NB4 (cell line): ENCODE measurements around the gene DBP.

Experiments used
- DNase-seq: peaks from one replicate; pipeline ENCODE4 v3.0.0; 2010; ENCODE audit warnings: low read depth
- H3K4me3 ChIP-seq: one replicate; pipeline ENCODE4 v1.5.1; 2011; ENCODE audit warnings: mild to moderate bottlenecking, low read depth, low read length, moderate library complexity
- MYC ChIP-seq: IDR thresholded peaks from 2 replicates; pipeline ENCODE4 v1.6.1; 2011; ENCODE audit warnings: low read depth, low read length
- POLR2A ChIP-seq: IDR thresholded peaks from 2 replicates; pipeline ENCODE4 v1.6.1; 2011; ENCODE audit warnings: mild to moderate bottlenecking; ENCODE audit not compliant: insufficient read length; ENCODE audit errors: extremely low read depth
- TF ChIP-seq, protein P1 (sequence below): IDR thresholded peaks from one replicate; pipeline ENCODE4 v1.5.1; 2012; ENCODE audit warnings: low read depth, low read length
- TF ChIP-seq, protein P2 (sequence below): IDR thresholded peaks from 2 replicates; pipeline ENCODE4 v1.6.1; 2011; ENCODE audit warnings: low read depth, low read length

Gene DBP

DNA sequence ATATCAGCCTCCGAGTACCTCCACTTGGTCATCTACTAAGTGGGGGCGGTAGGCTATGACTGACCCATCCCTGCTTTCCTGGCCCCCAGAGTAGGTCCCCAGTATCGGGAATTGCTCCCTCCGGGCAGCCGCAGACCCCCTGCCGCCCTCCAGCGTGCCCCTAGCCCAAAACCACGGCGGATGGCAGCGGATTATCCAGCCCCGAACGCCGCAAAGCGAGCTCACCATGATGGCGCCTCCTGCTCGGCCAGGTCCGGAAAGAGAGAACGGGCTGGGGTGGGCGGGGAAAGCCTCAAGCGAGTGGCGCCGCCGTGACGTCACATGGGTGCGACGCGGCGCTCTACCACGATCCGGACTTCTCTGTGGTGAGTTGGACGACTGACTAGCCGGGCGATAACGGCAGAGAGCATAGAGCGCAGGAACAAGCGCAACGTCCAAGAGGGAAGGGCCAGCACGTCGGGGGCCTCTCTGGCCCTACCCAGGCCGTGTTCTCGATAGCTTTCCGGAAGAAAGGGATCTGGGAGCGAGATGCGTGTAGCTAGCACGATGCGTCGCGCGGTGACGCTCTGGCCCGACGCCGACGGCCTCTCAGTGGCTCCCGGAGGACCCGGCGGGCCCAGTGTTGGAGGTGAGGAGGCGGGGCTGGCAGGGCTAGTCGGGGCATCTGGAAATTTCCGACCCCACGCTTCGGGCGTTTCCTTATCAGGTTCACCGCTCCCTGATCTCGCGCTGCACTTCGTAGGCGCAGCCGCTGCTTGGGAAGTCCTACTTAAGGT is 18.1 kb downstream of the DBP start, which contains the start of the genes RPL18 and SPHK2:
TSS of gene RPL18 (minus strand) at position 263 of the 776 bp plus-strand sequence. CDS start at position 228, 35 bp downstream.
TSS of gene SPHK2 (plus strand) at position 591 of the 776 bp plus-strand sequence. CDS start 1,009 bp downstream, outside the sequence.
- DNase-seq, result peak; percentile 100
- no peak for TF ChIP-seq MYC
- TF ChIP-seq, protein P1, sequence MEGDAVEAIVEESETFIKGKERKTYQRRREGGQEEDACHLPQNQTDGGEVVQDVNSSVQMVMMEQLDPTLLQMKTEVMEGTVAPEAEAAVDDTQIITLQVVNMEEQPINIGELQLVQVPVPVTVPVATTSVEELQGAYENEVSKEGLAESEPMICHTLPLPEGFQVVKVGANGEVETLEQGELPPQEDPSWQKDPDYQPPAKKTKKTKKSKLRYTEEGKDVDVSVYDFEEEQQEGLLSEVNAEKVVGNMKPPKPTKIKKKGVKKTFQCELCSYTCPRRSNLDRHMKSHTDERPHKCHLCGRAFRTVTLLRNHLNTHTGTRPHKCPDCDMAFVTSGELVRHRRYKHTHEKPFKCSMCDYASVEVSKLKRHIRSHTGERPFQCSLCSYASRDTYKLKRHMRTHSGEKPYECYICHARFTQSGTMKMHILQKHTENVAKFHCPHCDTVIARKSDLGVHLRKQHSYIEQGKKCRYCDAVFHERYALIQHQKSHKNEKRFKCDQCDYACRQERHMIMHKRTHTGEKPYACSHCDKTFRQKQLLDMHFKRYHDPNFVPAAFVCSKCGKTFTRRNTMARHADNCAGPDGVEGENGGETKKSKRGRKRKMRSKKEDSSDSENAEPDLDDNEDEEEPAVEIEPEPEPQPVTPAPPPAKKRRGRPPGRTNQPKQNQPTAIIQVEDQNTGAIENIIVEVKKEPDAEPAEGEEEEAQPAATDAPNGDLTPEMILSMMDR, result peak; percentile 7
- no peak for TF ChIP-seq POLR2A
- TF ChIP-seq, protein P2, sequence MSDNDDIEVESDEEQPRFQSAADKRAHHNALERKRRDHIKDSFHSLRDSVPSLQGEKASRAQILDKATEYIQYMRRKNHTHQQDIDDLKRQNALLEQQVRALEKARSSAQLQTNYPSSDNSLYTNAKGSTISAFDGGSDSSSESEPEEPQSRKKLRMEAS, result no peak
- peak within 1 kb of the TSS; percentile 68 for H3K4me3 ChIP-seq

DNA sequence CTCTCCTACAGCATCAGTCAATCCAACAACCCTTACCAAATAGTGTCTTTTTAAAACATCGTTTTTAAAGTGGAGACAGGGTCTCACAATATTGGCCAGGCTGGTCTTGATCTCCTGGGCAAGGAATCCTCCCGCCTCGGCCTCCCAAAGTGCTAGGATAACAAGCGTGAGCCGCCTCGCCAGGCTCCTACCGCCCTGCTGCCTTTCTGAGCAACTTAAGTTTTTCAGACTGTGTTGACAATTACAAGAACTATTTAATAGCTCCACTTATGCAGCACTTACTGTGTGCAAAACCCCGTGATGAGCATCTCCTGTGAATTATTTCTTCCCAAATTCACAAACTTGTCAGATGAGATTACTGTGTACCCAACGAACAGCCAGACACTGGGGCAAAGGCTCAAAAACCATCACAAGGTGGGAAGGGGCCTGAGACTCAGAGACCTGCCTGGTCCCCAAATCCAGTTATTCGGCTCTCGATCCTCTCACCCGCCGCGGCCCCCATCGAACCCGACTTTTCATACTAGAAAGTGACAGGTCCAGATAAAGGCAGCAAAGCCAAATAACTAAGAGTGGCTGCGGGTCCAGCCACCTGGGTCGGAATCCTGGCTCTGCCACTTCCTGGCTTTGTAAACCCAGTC is 18.8 kb downstream of the DBP start:
- peak overlapping the region; percentile 68 for H3K4me3 ChIP-seq
- no peak for DNase-seq
- no peak for TF ChIP-seq POLR2A
- TF ChIP-seq, protein P2, result no peak
- TF ChIP-seq, protein P1, result no peak
- TF ChIP-seq MYC, result no peak

DNA sequence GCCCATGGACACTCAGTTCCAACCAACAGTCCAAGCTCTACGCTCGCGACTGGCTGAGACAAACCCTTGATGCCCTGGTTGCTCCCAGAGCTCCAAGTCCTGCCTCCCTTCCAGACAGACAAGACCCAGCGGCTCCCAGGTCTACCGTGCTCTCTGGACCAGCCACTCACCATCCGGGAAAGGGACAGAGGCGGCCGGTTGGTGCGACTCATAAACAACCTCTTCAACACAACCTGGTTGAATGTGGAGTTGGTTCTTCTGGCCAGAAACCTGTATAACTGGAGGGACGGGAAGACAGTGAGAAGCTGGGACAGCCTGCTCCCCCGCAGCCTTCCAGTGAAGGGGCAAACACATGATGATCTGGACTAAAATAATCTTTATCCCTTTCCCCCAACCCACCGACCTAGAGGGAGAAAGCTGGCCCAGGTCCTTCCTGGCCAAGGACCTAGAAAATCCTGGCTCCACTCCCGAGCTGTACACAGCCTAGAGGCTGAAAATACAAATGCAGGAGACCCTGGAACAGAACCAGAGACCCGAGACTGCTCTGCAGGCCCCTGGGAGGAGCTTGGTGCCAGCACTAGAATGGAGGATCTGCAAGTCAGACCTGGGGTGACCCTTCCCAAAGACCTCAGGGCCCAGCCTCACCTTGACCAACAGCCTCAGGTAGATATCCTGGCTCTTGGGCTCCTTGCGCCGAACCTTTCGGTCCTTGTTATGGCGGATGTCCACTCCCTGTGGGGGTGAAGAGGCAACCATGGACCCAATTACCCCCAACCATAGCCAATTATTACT is 19.8 kb downstream of the DBP start:
- no peak for DNase-seq
- TF ChIP-seq, protein P2, result no peak
- TF ChIP-seq MYC (no peak), POLR2A (no peak)
- TF ChIP-seq, protein P1, result peak; percentile 1
- H3K4me3 ChIP-seq, result peak overlapping the region; percentile 68

DNA sequence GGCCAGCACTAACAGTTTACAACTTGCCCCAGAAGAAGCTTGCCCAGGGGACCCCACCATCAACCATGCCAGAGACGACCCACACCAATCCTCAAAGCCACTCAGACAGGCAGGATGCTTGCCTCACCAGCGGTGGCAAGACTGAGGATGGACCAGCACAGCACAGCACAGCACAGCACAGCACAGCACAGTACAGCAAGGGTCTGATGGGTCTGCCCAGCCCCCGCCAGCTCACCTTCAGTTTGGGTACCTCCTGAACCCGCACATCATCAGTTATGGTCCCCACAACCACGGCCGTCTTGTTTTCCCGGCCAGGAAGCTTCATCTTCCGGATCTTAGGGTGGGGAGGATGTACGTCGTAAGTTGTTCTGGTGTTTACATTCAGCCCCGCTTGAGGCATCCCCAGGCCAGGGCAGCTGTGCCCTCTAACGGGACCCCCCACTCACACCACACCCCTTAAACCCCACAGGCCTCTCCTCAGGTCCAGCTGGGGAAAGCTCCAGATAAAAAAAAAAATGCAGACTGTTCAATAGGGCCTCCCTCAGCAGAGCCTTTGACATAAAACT is 20.6 kb downstream of the DBP start:
- DNase-seq, result no peak
- H3K4me3 ChIP-seq, result peak overlapping the region; percentile 68
- TF ChIP-seq MYC (no peak), POLR2A (no peak)
- TF ChIP-seq, protein P2, result no peak
- TF ChIP-seq, protein P1, result no peak

DNA sequence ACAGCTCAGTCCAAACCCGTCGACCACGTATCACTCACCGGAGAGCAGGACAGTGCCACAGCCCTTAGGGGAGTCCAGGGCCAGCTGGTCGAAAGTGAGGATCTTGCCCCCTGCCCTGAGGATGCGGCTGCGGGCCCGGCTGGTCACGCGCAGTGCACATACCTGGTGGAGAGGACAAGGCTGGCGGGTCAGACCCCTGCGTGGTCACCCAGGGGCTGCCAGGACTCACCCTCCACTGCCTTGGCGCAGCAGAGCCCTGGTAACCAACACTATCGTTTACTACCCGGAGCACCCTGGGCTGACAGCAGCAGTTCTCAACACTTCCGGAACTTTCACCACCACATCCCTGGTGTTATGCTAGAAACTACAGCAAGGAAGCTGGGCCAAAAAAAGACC is 21.1 kb downstream of the DBP start:
- DNase-seq, result no peak
- peak overlapping the region; percentile 68 for H3K4me3 ChIP-seq

More for the DNA sequence above, 21.1 kb downstream of the DBP start:
- TF ChIP-seq POLR2A (no peak), MYC (no peak)
- TF ChIP-seq, protein P1, result no peak
- TF ChIP-seq, protein P2, result no peak
